GM12872 (cell line): ENCODE data around the gene PEPD.

ENCODE experiments used
- CTCF ChIP-seq: IDR thresholded peaks from 3 replicates; pipeline ENCODE4 v1.5.1; 2011; ENCODE audit warnings: low read depth, mild to moderate bottlenecking, low read length, moderate library complexity; ENCODE audit not compliant: insufficient read depth

Gene PEPD

DNA sequence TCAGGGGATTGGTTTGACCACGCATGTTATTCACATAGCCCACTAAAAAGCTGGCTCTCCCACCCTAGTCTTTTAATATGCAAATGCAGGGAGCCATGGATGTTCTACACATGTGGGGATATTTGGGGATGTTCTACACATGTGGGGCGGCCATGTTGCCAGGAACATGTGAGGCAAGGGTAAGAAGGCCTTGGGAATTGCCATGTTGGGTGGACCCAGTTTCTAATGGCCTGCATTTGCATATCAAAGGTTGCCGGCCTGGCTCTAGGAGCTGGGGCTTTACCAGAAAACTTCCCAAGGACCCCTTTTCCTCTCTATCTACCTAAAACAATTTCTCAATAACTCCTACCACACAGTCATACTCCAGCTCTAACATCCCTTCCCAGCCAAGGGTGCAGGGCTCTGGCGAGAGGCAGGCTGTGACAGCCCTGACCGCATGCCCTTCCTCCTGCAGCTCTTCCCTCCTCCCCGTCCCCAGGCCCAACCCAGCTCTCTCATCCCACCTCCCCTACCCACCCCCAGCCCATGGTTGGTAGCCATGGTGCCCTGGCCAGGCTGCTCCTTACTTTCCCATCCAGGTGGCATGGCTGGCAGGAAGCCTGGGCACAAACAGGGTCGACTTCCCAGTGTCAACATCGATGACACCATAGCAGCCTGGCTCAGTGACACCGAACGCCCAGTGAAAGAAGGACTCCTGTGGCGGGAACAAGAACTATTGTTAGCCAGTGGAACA is 11.0 kb downstream of the PEPD start:
- no peak for TF ChIP-seq CTCF

GRCh38 chr19:33509774-33510173 is 11.8 kb downstream of the PEPD start:
- no peak for TF ChIP-seq CTCF

GRCh38 chr19:33508941-33509614 is 12.5 kb downstream of the PEPD start:
- TF ChIP-seq CTCF, result no peak

DNA sequence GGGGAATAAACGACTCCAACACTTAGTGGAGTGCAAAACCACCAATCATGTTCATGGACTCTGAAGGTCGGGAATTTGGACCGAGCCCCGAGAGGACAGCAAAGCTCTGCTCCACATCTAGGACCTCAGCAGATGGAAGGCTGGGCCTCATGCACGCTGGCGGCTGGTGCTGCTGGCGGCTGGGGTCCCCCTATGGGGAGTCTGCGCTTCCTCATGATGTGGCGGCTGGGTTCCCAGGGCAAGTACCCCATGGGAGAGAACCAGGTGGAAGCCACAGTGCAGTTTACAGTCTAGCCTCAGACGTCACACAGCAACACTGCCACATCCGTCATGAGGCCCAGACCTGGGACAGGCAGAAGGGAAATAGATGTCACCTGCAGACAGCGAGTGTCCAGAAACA is 13.2 kb downstream of the PEPD start:
- TF ChIP-seq CTCF, result no peak

DNA sequence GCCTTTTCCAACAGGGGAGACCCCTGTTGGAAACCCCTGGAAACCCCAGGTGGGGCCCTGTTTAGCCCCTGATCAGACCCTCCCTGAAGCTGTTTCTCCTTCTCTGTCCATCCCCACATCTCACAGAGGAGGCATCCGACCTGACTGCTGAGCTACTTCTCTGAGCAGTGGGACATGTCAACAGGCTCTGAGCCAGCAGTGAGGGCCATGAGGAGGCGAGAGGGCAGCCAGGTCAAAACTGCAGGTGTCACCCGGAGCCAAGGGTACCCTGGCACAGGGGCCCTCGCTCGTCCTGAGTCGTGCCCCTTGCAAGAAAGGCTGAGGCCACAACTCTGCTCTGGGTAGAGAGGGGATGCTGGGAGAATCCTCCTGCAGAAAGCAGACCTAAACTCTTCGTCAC is 13.6 kb downstream of the PEPD start:
- TF ChIP-seq CTCF, result no peak

- no peak for TF ChIP-seq CTCF
Measured at GRCh38 chr19:33507021-33507956, 14.3 kb downstream of the PEPD start.

DNA sequence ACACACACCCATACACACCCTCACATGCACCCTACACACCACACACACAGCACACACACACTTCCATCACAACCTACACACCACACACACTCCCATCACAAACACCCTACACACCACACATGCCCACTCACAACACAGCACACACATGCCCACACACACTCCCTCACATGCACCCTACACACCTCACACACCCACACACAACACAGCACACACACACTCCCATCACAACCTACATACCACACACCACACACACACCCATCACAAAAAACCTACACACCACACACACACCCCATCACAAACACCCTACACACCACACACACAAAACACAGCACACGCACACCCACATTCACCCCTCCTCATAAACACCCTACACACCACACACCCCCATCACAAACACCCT is 15.1 kb downstream of the PEPD start:
- no peak for TF ChIP-seq CTCF
